Sigmoid colon (tissue), 7 donors: ENCODE results near the gene MAP3K7. TPM values are rescaled to one million over a fixed set of nuclear protein-coding genes. Genes with fewer than 3 reads are reported as not detected.

Experiments used
- DNase-seq: peaks from one replicate; pipeline ENCODE4 v3.0.0-alpha.2; 2019
- H3K27ac ChIP-seq, 4 donors: fragments of 200-600 bp; sonication (generic); one replicate each; pipeline ENCODE4 v1.5.1; 2016 to 2019; ENCODE audit warnings: mild to moderate bottlenecking in 1 of 4
- H3K27me3 ChIP-seq, 3 donors: fragments of 200-600 bp; sonication (generic); one replicate each; pipeline ENCODE4 v1.5.1; 2019; ENCODE audit warnings: mild to moderate bottlenecking in 1 of 3
- H3K36me3 ChIP-seq, 4 donors: fragments of 200-600 bp; sonication (generic); one replicate each; pipeline ENCODE4 v1.5.1; 2016 to 2019
- H3K4me1 ChIP-seq, 4 donors: fragments of 200-600 bp; sonication (generic); one replicate each; pipeline ENCODE4 v1.5.1; 2017 to 2019
- H3K4me3 ChIP-seq, 4 donors: fragments of 200-600 bp; sonication (generic); one replicate each; pipeline ENCODE4 v1.5.1; 2017 to 2019; ENCODE audit warnings: mild to moderate bottlenecking in 2 of 4, moderate library complexity in 1 of 4
- H3K9me3 ChIP-seq, 4 donors: fragments of 200-600 bp in 3 of 4; sonication (generic) in 3 of 4; one replicate each; pipeline versions ENCODE4 v1.5.1 to v1.6.1; 2013 to 2019
- CTCF ChIP-seq, 4 experiments: fragments of 450-650 bp in 3 of 4; fragments of 200-600 bp in 1 of 4; IDR thresholded peaks; one replicate each; pipeline ENCODE4 v1.5.1; 2016 to 2019; ENCODE audit warnings: antibody characterized with exemption in 4 of 4, mild to moderate bottlenecking in 3 of 4, moderate library complexity in 2 of 4
- EP300 ChIP-seq, 4 donors: sonication (generic); formaldehyde crosslinking; IDR thresholded peaks; one replicate each; pipeline ENCODE4 v1.6.1; 2017; ENCODE audit warnings: antibody characterized with exemption in 4 of 4
- POLR2A ChIP-seq, 2 donors: fragments of 450-650 bp; IDR thresholded peaks; one replicate each; pipeline ENCODE4 v1.6.1; 2016; ENCODE audit warnings: antibody characterized with exemption in 2 of 2, mild to moderate bottlenecking in 2 of 2, moderate library complexity in 2 of 2
- POLR2AphosphoS5 ChIP-seq, 4 donors: sonication (generic); formaldehyde crosslinking; IDR thresholded peaks; one replicate each; pipeline ENCODE4 v1.6.1; 2017; ENCODE audit warnings: antibody characterized with exemption in 4 of 4
- WGBS, 2 donors: extraction: QIAGEN DNeasy Blood & Tissue Kit; methylation state at CpG; one replicate each; pipeline ENCODE4 v1.1.7; 2013; 5-methylcytosine and 5-hydroxymethylcytosine counted together
- intact Hi-C: fragments of 100-400 bp; cut with DNase I; formaldehyde crosslinking; loops from one replicate; pipeline ENCODE4 v1.15.1; 2023
- polyA plus RNA-seq, 3 donors: library from polyadenylated mRNA; stranded (reverse); fragments of 200-250 nt; gene quantifications; one replicate each; pipeline ENCODE4 v1.2.3, GENCODE V29; 2013
- total RNA-seq, 4 donors: library from RNA; depleted of rRNA; stranded (reverse); fragments of >200 nt; gene quantifications; one replicate each; pipeline ENCODE4 v1.1.0, GENCODE V29; 2016
- donor health status: healthy with polysubstance abuse.
- donor health status: Bipolar disorder and iron deficiency.
- donor health status: healthy.

Gene MAP3K7
- total and polyA plus RNA-seq, 7 donors: 7.9 to 25.3 (median 21.2) TPM

GRCh38 chr6:90583179-90583835 lies 3.6 kb downstream of the MAP3K7 start:
- DNase-seq: no peak
- TF ChIP-seq POLR2AphosphoS5 (IDR thresholded peaks at IDR 0.05): no peak
- TF ChIP-seq EP300 (IDR thresholded peaks at IDR 0.05): no peak
- TF ChIP-seq CTCF (IDR thresholded peaks at IDR 0.05): no peak
- TF ChIP-seq POLR2A (IDR thresholded peaks at IDR 0.05): no peak
- Histone ChIP-seq H3K4me1 (peaks cover 0 to 45% (median 22%) of the 10 kb centered on the region in 4 donors), H3K9me3 (no peaks in the 10 kb centered on the region), H3K36me3 (no peaks in the 10 kb centered on the region), H3K4me3 (no peak overlapping the region), H3K27ac (no peak overlapping the region), H3K27me3 (no peaks in the 10 kb centered on the region)
- intact Hi-C loops: loop anchor here (10.0 kb wide), 2 partner anchors 289 to 749 kb away; partner anchors contain the start of gene BACH2
- 94 to 98% methylated on average over 2 of the region's 2 CpGs for WGBS, 2 donors

- WGBS, 2 donors: 96 to 100% methylated on average over 1 of the region's 1 CpG
- H3K9me3 ChIP-seq: no peaks in the 10 kb centered on the region
- no peak for DNase-seq
- H3K27ac ChIP-seq: no peak overlapping the region
- no peak for TF ChIP-seq POLR2A (IDR thresholded peaks at IDR 0.05)
- TF ChIP-seq EP300 (IDR thresholded peaks at IDR 0.05): no peak
- no peak for TF ChIP-seq POLR2AphosphoS5 (IDR thresholded peaks at IDR 0.05)
- TF ChIP-seq CTCF (IDR thresholded peaks at IDR 0.05): no peak
- no peaks in the 10 kb centered on the region for H3K27me3 ChIP-seq
- H3K36me3 ChIP-seq: peaks cover 0 to 9% (median 0%) of the 10 kb centered on the region in 4 donors
- no peak overlapping the region for H3K4me3 ChIP-seq
- H3K4me1 ChIP-seq: peaks cover 0 to 37% (median 17%) of the 10 kb centered on the region in 4 donors
- intact Hi-C loops: loop anchor here (10.0 kb wide), 2 partner anchors 286 to 746 kb away; partner anchors contain the start of gene BACH2
These were observed 5.7 kb downstream of the MAP3K7 start for GRCh38 chr6:90581146-90581545.

GRCh38 chr6:90578894-90579549 lies 7.8 kb downstream of the MAP3K7 start:
- Histone ChIP-seq H3K4me3 (no peak overlapping the region), H3K9me3 (no peaks in the 10 kb centered on the region), H3K27me3 (no peaks in the 10 kb centered on the region), H3K4me1 (peaks cover 0 to 19% (median 2%) of the 10 kb centered on the region in 4 donors), H3K27ac (no peak overlapping the region), H3K36me3 (peaks cover 0 to 9% (median 0%) of the 10 kb centered on the region in 4 donors)
- WGBS, 2 donors: 90 to 92% methylated on average over 1 of the region's 1 CpG
- DNase-seq: no peak
- TF ChIP-seq POLR2AphosphoS5 (IDR thresholded peaks at IDR 0.05) (no peak), CTCF (IDR thresholded peaks at IDR 0.05) (no peak)
- intact Hi-C loops: no loop called here

GRCh38 chr6:90575267-90575666 lies 11.6 kb downstream of the MAP3K7 start:
- Histone ChIP-seq H3K36me3 (peaks cover 0 to 9% (median 0%) of the 10 kb centered on the region in 4 donors), H3K27ac (no peak overlapping the region), H3K4me3 (no peak overlapping the region), H3K27me3 (no peaks in the 10 kb centered on the region), H3K4me1 (no peaks in the 10 kb centered on the region), H3K9me3 (no peaks in the 10 kb centered on the region)
- no peak for DNase-seq
- 86 to 90% methylated on average over 3 of the region's 3 CpGs for WGBS, 2 donors
- TF ChIP-seq EP300 (IDR thresholded peaks at IDR 0.05) (no peak), POLR2A (IDR thresholded peaks at IDR 0.05) (no peak), POLR2AphosphoS5 (IDR thresholded peaks at IDR 0.05) (no peak), CTCF (IDR thresholded peaks at IDR 0.05) (no peak)
- intact Hi-C loops: no loop called here
